ENCODE data around the gene ARFGEF3.
"Not testable (repeated sequence)": the region's sequence is repeated elsewhere in the genome, so short reads cannot be mapped to it uniquely, and the experiment has no call there.

Gene ARFGEF3

DNA sequence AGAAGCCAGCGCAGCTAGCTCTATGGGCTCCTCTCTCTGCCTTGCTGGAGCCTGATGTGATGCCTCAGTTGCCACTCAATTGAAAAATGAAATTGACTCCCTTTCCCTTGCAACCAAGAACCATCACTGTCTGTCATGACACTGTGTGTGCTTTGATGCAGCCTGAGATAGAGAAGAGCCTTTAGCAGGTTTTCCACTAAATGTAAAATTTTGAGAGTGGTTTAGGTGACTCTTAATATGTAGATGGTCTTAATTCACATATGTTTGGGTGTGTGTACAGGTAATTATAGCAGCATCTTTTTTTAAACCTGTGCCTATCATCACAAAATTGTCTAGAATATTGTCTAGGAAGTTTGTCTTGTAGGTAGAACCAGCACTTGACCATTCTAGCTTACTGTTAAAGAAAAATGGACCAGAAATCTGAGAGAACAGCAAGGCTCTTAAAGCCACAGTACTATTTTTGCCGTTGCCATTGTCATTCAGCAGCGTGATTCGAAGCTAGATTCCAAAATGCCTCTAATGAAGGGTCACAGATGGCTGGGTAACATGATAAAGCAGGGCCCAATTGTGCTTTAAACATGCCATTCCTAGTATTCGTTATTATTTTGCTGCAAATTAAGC is 1.3 kb downstream of the ARFGEF3 start:
- DNase-seq (ENCODE audit: low read depth), result no peak

DNA sequence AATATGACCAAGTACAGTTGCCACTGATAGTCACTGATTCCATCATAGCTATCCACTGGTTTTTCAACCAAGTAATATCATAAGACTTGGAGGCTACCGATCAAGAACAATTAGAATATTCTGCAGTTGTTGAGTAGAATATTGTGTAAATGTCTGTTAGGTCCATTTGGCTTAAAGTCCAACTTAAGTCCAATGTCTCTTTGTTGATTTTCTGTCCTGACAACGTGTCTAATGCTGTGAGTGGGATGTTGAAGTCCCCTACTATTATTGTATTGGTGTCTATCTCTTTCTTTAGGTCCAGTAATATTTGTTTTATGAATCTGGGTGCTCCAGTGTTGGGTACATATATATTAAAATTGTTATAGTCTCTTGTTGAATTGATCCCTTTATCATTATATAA is 13.9 kb downstream of the ARFGEF3 start:
- DNase-seq (ENCODE audit: low read depth), result no peak

GRCh38 chr6:138176652-138177232 is 15.0 kb downstream of the ARFGEF3 start:
- no peak for DNase-seq (ENCODE audit: low read depth)

DNA sequence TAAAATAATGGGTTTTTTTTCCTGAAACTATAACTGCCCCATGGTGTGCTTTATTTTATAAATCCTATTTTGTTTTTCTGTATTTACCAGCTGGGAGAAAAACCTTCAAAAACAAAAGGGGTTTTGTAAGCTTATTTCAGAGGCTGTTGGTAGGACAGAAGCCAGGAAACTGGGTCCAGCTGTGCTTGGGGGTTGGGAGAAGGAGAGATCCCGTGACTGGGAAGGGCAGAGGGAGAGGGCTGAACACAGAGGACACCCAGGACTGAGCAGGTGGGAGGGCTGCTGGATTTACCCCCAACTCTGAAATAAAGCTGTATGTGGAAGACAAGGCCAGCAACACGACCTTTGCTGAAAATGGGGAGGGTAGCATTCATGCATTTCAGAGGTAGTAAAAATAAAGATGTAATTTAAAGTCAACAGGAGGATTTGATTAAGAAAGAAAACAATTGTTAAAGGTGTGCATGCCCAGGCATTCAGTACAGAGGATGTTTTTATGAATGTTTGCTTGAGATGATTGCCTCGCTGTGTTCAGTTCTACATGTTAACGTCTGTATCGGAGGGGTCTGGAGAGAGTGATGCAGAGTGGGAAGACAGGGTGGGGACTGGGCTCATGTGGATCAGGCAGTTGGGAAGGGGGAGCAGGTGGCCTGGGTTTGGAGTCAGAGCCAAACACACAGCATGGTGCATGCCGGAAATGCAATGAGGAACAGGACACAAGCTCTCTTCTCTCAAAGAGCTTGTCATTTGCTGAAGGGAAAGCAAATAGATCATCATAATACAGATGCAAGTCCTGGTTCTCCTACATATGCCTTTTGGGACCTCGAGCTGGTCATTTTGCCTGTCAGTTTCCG is 21.4 kb downstream of the ARFGEF3 start:
- DNase-seq (ENCODE audit: low read depth), result no peak

- DNase-seq (ENCODE audit: low read depth), result no peak
These were observed 22.0 kb downstream of the ARFGEF3 start for GRCh38 chr6:138183790-138184134.

GRCh38 chr6:138184230-138184629 is 22.5 kb downstream of the ARFGEF3 start:
- DNase-seq (ENCODE audit: low read depth), result no peak

GRCh38 chr6:138187156-138187555 is 25.4 kb downstream of the ARFGEF3 start:
- DNase-seq (ENCODE audit: low read depth), result no peak

DNA sequence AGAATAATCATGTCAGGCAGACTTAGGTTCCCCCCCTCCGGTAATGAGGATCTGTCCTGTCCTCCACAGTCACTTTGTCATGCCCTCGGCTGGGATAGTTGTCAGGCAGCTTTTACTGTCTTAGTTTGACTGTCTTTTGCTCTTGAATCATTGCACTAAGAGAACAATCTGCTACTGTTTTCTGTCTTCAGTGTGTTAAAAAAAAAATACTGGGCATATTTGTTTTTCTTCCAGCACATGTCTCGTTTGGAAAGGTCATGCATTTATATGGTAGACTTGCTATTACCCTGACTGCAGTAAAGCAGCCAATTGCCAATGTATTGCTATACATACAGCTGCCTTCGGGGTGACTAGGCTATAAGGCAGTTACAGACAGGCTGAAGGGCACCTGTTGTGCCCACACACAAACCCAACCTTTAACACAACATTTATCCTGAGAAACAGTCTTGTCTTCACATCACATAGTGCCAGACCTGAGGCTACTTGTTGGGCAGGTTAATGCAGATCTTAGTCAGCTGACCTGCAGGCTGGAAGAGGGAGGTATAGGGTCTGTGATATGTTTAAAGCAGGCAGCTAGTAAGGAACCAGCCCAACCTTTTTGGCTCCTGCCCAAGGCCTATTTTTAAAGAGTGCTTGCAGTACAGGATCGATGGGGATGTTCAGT is 26.7 kb downstream of the ARFGEF3 start:
- no peak for DNase-seq (ENCODE audit: low read depth)

DNA sequence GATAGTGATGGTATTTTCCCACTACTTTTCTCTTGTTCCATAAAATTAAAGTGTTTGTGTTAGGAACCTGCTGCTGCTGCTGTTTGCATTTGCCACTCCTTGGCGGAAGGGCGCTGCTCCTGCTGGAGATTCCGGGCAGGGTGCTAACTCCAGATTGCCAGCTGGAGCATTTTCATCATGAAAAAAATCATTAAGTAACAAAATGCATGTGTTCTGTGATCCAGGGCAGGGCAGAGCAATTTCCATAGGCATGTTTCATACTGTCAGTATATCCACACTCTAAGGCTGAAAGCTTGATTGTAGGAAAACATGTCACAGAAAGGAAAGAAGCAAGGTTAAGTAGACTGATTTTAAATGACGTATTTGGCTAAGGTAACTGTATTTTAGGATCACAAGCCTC is 32.5 kb downstream of the ARFGEF3 start:
- no peak for DNase-seq (ENCODE audit: low read depth)

DNA sequence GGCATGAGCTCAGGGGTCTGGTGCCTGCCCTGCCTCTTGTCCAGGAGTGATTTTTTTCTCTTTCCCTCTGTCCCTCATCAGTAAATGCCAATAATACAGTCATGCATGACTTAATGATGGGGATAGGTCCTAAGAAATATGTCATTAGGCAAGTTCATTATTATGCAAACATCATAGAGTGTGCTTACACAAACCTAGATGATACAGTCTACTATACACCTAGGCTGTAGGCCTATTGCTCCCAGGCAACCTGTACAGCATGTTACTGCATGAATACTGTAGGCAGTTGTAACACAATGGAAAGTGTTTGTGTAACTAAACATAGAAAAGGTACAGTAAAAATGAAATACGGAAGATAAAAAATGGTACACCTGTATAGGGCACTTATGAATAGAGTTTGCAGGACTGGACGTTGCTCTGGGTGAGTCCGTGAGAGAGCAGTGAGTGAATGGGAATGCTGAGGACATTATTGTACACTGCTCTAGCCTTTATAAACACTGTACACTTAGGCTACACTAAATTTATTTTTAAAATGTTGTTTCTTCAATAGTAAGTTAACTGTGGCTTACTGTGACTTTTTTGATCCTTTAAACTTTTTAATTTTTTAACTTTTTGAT is 34.5 kb downstream of the ARFGEF3 start:
- DNase-seq (ENCODE audit: low read depth), result no peak

DNA sequence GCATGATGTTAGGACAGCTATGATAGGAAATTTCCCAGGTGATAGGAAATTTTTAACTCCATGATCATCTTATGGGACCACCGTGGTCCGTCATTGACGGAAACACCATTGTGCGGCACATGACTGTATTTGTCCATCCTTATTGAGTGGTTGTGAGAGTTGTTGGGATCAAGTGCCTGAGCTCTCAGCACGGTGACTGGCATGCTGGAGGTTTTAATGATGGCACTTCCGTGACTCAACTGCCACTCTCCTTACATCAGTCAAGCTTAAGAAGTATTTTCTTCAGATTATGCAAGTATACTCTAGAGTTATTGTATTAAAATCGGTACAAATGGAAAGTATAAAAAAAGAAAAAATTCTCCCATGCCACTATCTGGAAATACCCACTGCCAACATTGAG is 35.8 kb downstream of the ARFGEF3 start:
- DNase-seq (ENCODE audit: low read depth), result no peak

DNA sequence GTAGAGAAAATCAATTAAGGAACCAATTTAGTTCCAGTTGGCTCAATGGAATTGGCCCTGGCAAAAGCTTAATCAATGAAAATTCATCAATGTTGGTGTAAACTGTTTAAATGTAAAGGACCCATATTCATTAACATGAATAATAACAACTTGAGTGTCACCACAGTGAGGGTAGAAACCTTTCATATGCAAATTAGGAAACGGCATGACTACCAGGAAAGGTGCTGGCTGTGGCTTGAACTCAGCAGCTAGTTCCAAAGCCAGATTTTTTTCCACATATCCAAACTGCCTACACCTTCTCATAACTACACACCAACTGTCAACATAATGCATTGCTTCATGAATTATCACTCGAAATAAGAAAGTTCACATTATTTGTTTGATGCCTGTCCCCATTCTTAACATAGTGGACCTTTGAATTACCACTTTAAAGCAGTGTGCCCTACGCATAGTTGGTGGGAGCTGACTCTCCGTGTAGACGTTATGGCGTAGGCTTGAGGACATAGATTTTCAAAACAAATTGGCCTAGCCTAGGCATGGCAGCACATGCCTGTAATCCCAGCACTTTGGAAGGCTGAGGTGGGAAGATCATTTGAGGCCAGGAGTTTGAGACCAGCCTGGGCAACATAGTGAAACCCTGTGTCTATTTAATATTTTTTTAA is 36.8 kb downstream of the ARFGEF3 start:
- DNase-seq (ENCODE audit: low read depth), result no peak

GRCh38 chr6:138201836-138202235 is 40.1 kb downstream of the ARFGEF3 start:
- DNase-seq (ENCODE audit: low read depth), result no peak

DNA sequence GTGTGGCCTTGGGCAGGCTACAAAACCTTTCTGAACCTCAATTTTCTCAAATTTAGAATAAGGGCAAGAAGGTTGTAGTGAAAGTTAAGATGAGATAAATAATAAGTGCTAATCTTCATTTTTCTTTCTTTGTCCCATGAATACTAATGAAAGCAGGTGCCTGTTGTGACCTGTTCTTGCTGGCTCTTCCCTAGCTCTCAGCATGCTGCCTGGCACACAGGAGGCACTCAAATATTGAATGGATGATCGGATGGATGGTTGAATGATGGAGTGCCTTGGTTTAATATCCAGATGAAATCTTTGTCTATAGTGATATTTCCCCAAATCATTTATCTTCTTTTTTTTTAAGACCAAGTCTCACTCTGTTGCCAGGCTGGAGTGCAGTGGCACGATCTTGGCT is 41.6 kb downstream of the ARFGEF3 start:
- DNase-seq (ENCODE audit: low read depth), result no peak

GRCh38 chr6:138204303-138204702 is 42.6 kb downstream of the ARFGEF3 start:
- no peak for DNase-seq (ENCODE audit: low read depth)

DNA sequence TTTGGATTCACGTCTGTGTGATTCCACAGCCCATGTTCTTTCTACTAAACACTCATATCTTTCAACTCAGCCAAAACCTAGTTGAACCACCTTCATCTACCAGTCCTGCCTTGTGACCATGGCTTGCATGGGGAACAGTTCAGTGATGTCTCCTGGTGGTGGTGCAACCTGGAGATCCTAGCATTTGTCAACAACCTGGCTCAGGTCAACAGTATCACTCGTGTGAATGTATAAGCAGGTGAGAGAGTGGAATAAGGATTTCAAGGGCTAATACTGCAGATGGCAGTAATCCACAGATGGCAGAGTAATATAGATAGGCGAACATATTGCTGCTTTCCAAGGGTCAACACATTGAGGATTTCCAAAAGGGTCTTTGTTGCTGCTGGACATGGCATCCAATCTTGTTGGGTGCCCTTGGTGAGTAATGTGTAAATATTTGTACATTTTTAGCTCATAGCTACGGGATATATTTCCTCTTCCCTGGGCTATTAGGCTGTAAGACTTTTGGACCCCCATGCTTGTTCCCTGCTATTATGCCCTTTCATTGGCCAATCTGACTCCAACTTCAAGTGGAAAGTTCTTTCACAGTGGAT is 43.1 kb downstream of the ARFGEF3 start:
- DNase-seq (ENCODE audit: low read depth), result no peak

GRCh38 chr6:138205437-138206094 is 43.8 kb downstream of the ARFGEF3 start:
- no peak for DNase-seq (ENCODE audit: low read depth)

DNA sequence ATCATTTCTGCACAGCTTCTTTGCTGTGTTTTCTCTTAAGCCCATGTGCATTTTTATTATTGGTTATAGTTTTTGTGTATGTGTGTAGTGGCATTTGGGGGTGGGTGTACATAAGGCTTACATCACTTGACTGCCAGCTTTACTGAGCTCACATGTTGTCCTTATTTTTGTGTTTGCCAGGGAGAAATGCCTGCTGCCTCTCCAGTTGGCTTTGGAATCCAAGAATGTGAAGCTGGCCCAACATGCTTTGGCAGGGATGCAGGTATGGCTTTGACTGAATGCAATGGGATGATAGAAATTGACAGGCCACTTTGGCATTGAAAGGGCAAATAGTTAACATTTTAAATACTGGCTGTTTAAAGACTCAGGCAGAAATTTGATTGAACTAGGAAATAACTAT is 45.1 kb downstream of the ARFGEF3 start:
- DNase-seq (ENCODE audit: low read depth), result no peak

DNA sequence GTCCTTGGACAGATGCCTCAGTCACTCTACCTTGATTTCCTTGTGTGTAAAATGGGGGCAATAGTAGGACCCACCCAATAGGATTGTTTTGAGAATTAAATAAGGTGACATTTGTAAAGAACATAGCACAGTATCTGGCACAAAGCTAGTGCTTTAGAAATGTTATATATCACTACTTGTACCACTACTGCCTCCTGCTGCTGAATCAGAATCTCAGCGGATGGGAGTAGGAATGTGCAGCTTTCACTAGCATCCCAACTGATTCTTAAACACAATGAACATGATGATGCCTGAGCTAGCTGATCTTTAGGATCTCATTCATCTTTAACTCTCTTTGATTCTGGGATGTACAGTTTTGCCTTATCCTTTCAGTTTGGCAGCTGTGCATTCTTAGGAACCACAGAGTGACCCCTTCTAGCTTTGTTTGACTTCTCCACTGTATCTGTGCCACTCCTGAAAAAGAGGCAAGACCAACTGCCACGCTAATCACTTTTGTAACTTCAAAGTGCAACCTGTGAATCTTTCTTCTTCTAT is 49.4 kb downstream of the ARFGEF3 start:
- DNase-seq (ENCODE audit: low read depth), result no peak

GRCh38 chr6:138211601-138212000 is 49.9 kb downstream of the ARFGEF3 start:
- DNase-seq (ENCODE audit: low read depth), result no peak

DNA sequence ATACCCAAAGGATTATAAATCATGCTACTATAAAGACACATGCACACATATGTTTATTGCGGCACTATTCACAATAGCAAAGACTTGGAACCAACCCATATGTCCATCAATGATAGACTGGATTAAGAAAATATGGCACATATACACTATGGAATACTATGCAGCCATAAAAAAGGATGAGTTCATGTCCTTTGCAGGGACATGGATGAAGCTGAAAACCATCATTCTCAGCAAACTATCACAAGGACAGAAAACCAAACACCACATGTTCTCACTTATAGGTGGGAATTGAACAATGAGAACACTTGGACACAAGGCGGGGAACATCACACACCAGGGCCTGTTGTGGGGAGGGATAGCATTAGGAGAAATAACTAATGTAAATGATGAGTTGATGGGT is 50.8 kb downstream of the ARFGEF3 start:
- DNase-seq (ENCODE audit: low read depth), result not testable (repeated sequence)

Data from fibroblast of the conjunctiva (primary cell).